ENCODE results near the gene KIF21A. TPM values are rescaled to one million over a fixed set of nuclear protein-coding genes. Genes with fewer than 3 reads are reported as not detected.

KIF21A gene
- total and polyA plus RNA-seq, 2 of the 13 experiments (the other 11 are each of a cell fraction or from before 2014, with no cell fraction given) = 20.6 to 39.7 TPM

- ChIA-PET CTCF (ENCODE audit: low intra/inter-chr PET ratio, low total read pairs) (no interaction called here), POLR2A (no interaction called here)
- Histone ChIP-seq H3K36me3 (replicated peaks in 1 of 2; ENCODE audit: control insufficient read depth in 1 of 2, insufficient read depth in 2 of 2, low read length in 2 of 2) (no peaks in the 10 kb centered on the region), H3K79me2 (ENCODE audit: insufficient read depth, low read length) (no peaks in the 10 kb centered on the region), H3K4me2 (ENCODE audit: low read depth, low read length) (no peak overlapping the region), H3K9me3 (ENCODE audit: low read length) (no peaks in the 10 kb centered on the region), H3K27me3 (ENCODE audit: control insufficient read depth in 1 of 2, insufficient read depth in 2 of 2, low read length in 2 of 2) (no peaks in the 10 kb centered on the region), H3K9ac (ENCODE audit: insufficient read depth, low read depth, low read length) (no peak overlapping the region), H3K4me3 (replicated peaks in 1 of 3; ENCODE audit: insufficient read depth in 1 of 3, low read depth in 2 of 3, low read length in 3 of 3) (no peak overlapping the region), H3K4me1 (ENCODE audit: insufficient read depth, low read length) (no peaks in the 10 kb centered on the region), H4K20me1 (ENCODE audit: insufficient read depth, low read length) (no peaks in the 10 kb centered on the region; the same call in 1 of the 2 replicates), H3K27ac (ENCODE audit: extremely low read length, insufficient read depth, low read length) (no peak overlapping the region), H2AFZ (ENCODE audit: low read length) (no peak overlapping the region)
- no peak for TF ChIP-seq LCORL (IDR thresholded peaks at IDR 0.05)
- no peak for TF ChIP-seq LCORL (CRISPR knock-in tag; IDR thresholded peaks at IDR 0.05)
- TF ChIP-seq TCF7L2 (IDR thresholded peaks at IDR 0.05; ENCODE audit: low read depth, low read length) = no peak
- no peak for TF ChIP-seq RBFOX2 (IDR thresholded peaks at IDR 0.05; ENCODE audit: low read depth, low read length)
- no peak for TF ChIP-seq PTBP1 (IDR thresholded peaks at IDR 0.05; ENCODE audit: low read depth, low read length, poor library complexity, severe bottlenecking)
- no peak for TF ChIP-seq E2F5 (CRISPR knock-in tag; conservative IDR thresholded peaks at IDR 0.05)
- no peak for TF ChIP-seq MYPOP (CRISPR knock-in tag; IDR thresholded peaks at IDR 0.05)
- no peak for TF ChIP-seq MAFK (conservative IDR thresholded peaks at IDR 0.05 in 1 of 2, IDR thresholded peaks at IDR 0.05 in 1 of 2; ENCODE audit: low read length in 2 of 2)
- no peak for TF ChIP-seq NCOA2 (CRISPR knock-in tag; IDR thresholded peaks at IDR 0.05)
- TF ChIP-seq ZMAT3 (CRISPR knock-in tag; conservative IDR thresholded peaks at IDR 0.05) = no peak
- TF ChIP-seq ZNF703 (CRISPR knock-in tag; IDR thresholded peaks at IDR 0.05; ENCODE audit: borderline replicate concordance) = no peak
- no peak for TF ChIP-seq AFF4 (CRISPR knock-in tag; IDR thresholded peaks at IDR 0.05)
- no peak for TF ChIP-seq ZNF329 (CRISPR knock-in tag; IDR thresholded peaks at IDR 0.05; ENCODE audit: low read depth)
- WGBS (ENCODE audit: low lambda C conversion rate) = 86% methylated on average over 2 of the region's 2 CpGs
- no peak for FAIRE-seq
- in situ Hi-C loops (cut with HindIII; ENCODE audit: extremely low pct_ligation_motif_present, low pct_unique_long_range_greater_than_20kb) = no loop called here
- DNase-seq (ENCODE audit: low spot score) = peak; percentile 13
- no TSS peak for BruUV-seq (replicated peaks)
- intact Hi-C loops (cut with micrococcal nuclease; ENCODE audit: unreplicated experiment) = no loop called here
- peak; percentile 64 for ATAC-seq
Observed at GRCh38 chr12:39375206-39375808, 67.6 kb downstream of the KIF21A start.
